ENCODE data around the gene GGT1. TPM values are rescaled to one million over a fixed set of nuclear protein-coding genes. Genes with fewer than 3 reads are reported as not detected.
"Not testable (repeated sequence)": the region's sequence is repeated elsewhere in the genome, so short reads cannot be mapped to it uniquely, and the experiment has no call there.

GGT1 gene
- polyA plus RNA-seq, 4 donors, result 47.3 to 61.6 (median 53.0) TPM

GRCh38 chr22:24583221-24584165 lies 19.5 kb upstream of the GGT1 start:
- DNase-seq (ENCODE audit: low read depth in 4 of 4, low spot score in 3 of 4), result no peak

GRCh38 chr22:24584166-24584790 lies 18.7 kb upstream of the GGT1 start:
- DNase-seq (ENCODE audit: low read depth in 4 of 4, low spot score in 3 of 4), result no peak

GRCh38 chr22:24584871-24585411 lies 18.1 kb upstream of the GGT1 start:
- DNase-seq (ENCODE audit: low read depth in 4 of 4, low spot score in 3 of 4), result no peak

GRCh38 chr22:24585461-24585860 lies 17.5 kb upstream of the GGT1 start:
- DNase-seq (ENCODE audit: low read depth in 4 of 4, low spot score in 3 of 4), result no peak

GRCh38 chr22:24585927-24586546 lies 17.0 kb upstream of the GGT1 start:
- no peak for DNase-seq (ENCODE audit: low read depth in 4 of 4, low spot score in 3 of 4)

- DNase-seq (ENCODE audit: low read depth in 4 of 4, low spot score in 3 of 4), result no peak
These were observed 15.7 kb upstream of the GGT1 start for GRCh38 chr22:24587251-24587650.

GRCh38 chr22:24587948-24588347 lies 15.0 kb upstream of the GGT1 start:
- DNase-seq (ENCODE audit: low read depth in 4 of 4, low spot score in 3 of 4), result no peak

GRCh38 chr22:24588381-24588756 lies 14.6 kb upstream of the GGT1 start:
- DNase-seq (ENCODE audit: low read depth in 4 of 4, low spot score in 3 of 4), result no peak

- no peak for DNase-seq (ENCODE audit: low read depth in 4 of 4, low spot score in 3 of 4)
These were observed 14.1 kb upstream of the GGT1 start for GRCh38 chr22:24588757-24589481.

- DNase-seq (ENCODE audit: low read depth in 4 of 4, low spot score in 3 of 4), result no peak
These were observed 13.4 kb upstream of the GGT1 start for GRCh38 chr22:24589518-24590030.

GRCh38 chr22:24590596-24591173 lies 12.3 kb upstream of the GGT1 start:
- DNase-seq (ENCODE audit: low read depth in 4 of 4, low spot score in 3 of 4), result no peak

GRCh38 chr22:24591286-24591830 lies 11.6 kb upstream of the GGT1 start:
- no peak for DNase-seq (ENCODE audit: low read depth in 4 of 4, low spot score in 3 of 4)

- no peak for DNase-seq (ENCODE audit: low read depth in 4 of 4, low spot score in 3 of 4)
These were observed 10.7 kb upstream of the GGT1 start for GRCh38 chr22:24592058-24592850.

- DNase-seq (ENCODE audit: low read depth in 4 of 4, low spot score in 3 of 4), result peak in 3 of 4 donors; percentile 58 to 67 (median 63)
These were observed 10.0 kb upstream of the GGT1 start, which contains the start of gene LRRC75B for GRCh38 chr22:24592851-24593558. Gene LRRC75B (minus strand): TSS chr22:24593073. CDS start chr22:24593039, 34 bp downstream.

- DNase-seq (ENCODE audit: low read depth in 4 of 4, low spot score in 3 of 4), result not testable (repeated sequence)
These were observed 9.5 kb upstream of the GGT1 start for GRCh38 chr22:24593559-24593835.

GRCh38 chr22:24593836-24594568 lies 9.0 kb upstream of the GGT1 start:
- no peak for DNase-seq (ENCODE audit: low read depth in 4 of 4, low spot score in 3 of 4)

GRCh38 chr22:24594569-24595120 lies 8.3 kb upstream of the GGT1 start:
- DNase-seq (ENCODE audit: low read depth in 4 of 4, low spot score in 3 of 4), result no peak
